HEK293 (cell line): ENCODE results near the gene THBS2.

Experiments used
- CTCF ChIA-PET: fragments of 350-600 bp; formaldehyde crosslinking; extraction: SDS; loops from one replicate; lab custom pipeline; 2021; ENCODE audit warnings: antibody characterized with exemption; lab: Yijun Ruan, JAX
- POLR2A ChIA-PET: fragments of 300-600 bp; formaldehyde crosslinking; extraction: SDS; loops from one replicate; lab custom pipeline; 2020; ENCODE audit warnings: antibody characterized with exemption, inconsistent platforms; lab: Yijun Ruan, JAX
- H3K27ac ChIP-seq: fragments of 200-500 bp; sonication (Bioruptor generic); 2 replicates; pipeline ENCODE4 v1.5.1; 2014; ENCODE audit warnings: low read depth, low read length, control low read depth, inconsistent platforms; ENCODE audit errors: extremely low read depth
- H3K36me3 ChIP-seq, 2 experiments: fragments of 200-500 bp in 1 of 2; sonication (Bioruptor generic) in 1 of 2; 1 replicate in 1 of 2; 2 replicates in 1 of 2; pipeline ENCODE4 v1.5.1; 2014 to 2017; ENCODE audit warnings: inconsistent platforms in 2 of 2, low read length in 2 of 2; ENCODE audit not compliant: control insufficient read depth in 2 of 2, insufficient read depth in 1 of 2
- H3K4me1 ChIP-seq: fragments of 200-500 bp; sonication (Bioruptor generic); 2 replicates; pipeline ENCODE4 v1.5.1; 2014; ENCODE audit warnings: mild to moderate bottlenecking, low read length, inconsistent platforms; ENCODE audit not compliant: control insufficient read depth, insufficient read depth
- H3K4me3 ChIP-seq: 2 replicates; pipeline ENCODE4 v1.5.1; 2011; ENCODE audit warnings: low read depth, mild to moderate bottlenecking, control low read depth, low read length, moderate library complexity
- H3K9me3 ChIP-seq: fragments of 200-500 bp; sonication (Bioruptor generic); 2 replicates; pipeline ENCODE4 v1.5.1; 2014; ENCODE audit warnings: low read depth, low read length, inconsistent platforms; ENCODE audit not compliant: control insufficient read depth, insufficient read depth
- EGR2 ChIP-seq: fragments of 450-650 bp; formaldehyde crosslinking; IDR thresholded peaks from 2 replicates; pipeline ENCODE4 v1.5.1; 2016; ENCODE audit warnings: low read depth, missing biosample characterization, missing genetic modification characterization
- HOXC10 ChIP-seq: sonication (generic); formaldehyde crosslinking; IDR thresholded peaks from 2 replicates; pipeline ENCODE4 v1.8.1; 2023; ENCODE audit warnings: mild to moderate bottlenecking, missing genetic modification reagents
- KLF8 ChIP-seq: fragments of 450-650 bp; formaldehyde crosslinking; IDR thresholded peaks from 2 replicates; pipeline ENCODE4 v1.5.1; 2016; ENCODE audit warnings: missing biosample characterization, missing genetic modification characterization
- MEIS1 ChIP-seq: sonication (generic); formaldehyde crosslinking; IDR thresholded peaks from 2 replicates; pipeline ENCODE4 v1.8.1; 2022; ENCODE audit warnings: missing genetic modification reagents, mild to moderate bottlenecking, borderline replicate concordance
- RBAK ChIP-seq: fragments of 450-650 bp; formaldehyde crosslinking; IDR thresholded peaks from 2 replicates; pipeline ENCODE4 v1.5.1; 2016; ENCODE audit warnings: missing biosample characterization, missing genetic modification characterization
- ZBTB1 ChIP-seq: fragments of 450-650 bp; formaldehyde crosslinking; IDR thresholded peaks from 2 replicates; pipeline ENCODE4 v1.5.1; 2016; ENCODE audit warnings: missing biosample characterization, missing genetic modification characterization
- ZBTB17 ChIP-seq: fragments of 450-650 bp; formaldehyde crosslinking; IDR thresholded peaks from 2 replicates; pipeline ENCODE4 v1.5.1; 2016; ENCODE audit warnings: missing biosample characterization, missing genetic modification characterization
- ZEB2 ChIP-seq: fragments of 450-650 bp; formaldehyde crosslinking; IDR thresholded peaks from 2 replicates; pipeline ENCODE4 v1.5.1; 2016; ENCODE audit warnings: missing biosample characterization, missing genetic modification characterization
- ZNF132 ChIP-seq: fragments of 450-650 bp; formaldehyde crosslinking; IDR thresholded peaks from 2 replicates; pipeline ENCODE4 v1.5.1; 2017; ENCODE audit warnings: missing biosample characterization, missing genetic modification characterization, borderline replicate concordance
- ZNF133 ChIP-seq: fragments of 450-650 bp; formaldehyde crosslinking; IDR thresholded peaks from 2 replicates; pipeline ENCODE4 v1.5.1; 2016; ENCODE audit warnings: missing biosample characterization, missing genetic modification characterization
- ZNF174 ChIP-seq: fragments of 450-650 bp; formaldehyde crosslinking; IDR thresholded peaks from 2 replicates; pipeline ENCODE4 v1.5.0; 2017; ENCODE audit warnings: missing biosample characterization, mild to moderate bottlenecking, missing genetic modification characterization
- ZNF292 ChIP-seq: fragments of 450-650 bp; formaldehyde crosslinking; IDR thresholded peaks from 2 replicates; pipeline ENCODE4 v1.5.1; 2016; ENCODE audit warnings: low read depth, missing biosample characterization, missing genetic modification characterization, borderline replicate concordance
- ZNF302 ChIP-seq: fragments of 450-650 bp; formaldehyde crosslinking; IDR thresholded peaks from 2 replicates; pipeline ENCODE4 v1.5.1; 2016; ENCODE audit warnings: missing biosample characterization, missing genetic modification characterization, low read depth
- ZNF366 ChIP-seq: fragments of 450-650 bp; formaldehyde crosslinking; conservative IDR thresholded peaks from 2 replicates; pipeline ENCODE4 v1.5.1; 2016; ENCODE audit warnings: missing biosample characterization, missing genetic modification characterization
- ZNF416 ChIP-seq: fragments of 450-650 bp; formaldehyde crosslinking; IDR thresholded peaks from 2 replicates; pipeline ENCODE4 v1.5.1; 2016; ENCODE audit warnings: missing biosample characterization, missing genetic modification characterization
- ZNF433 ChIP-seq: fragments of 450-650 bp; formaldehyde crosslinking; IDR thresholded peaks from 2 replicates; pipeline ENCODE4 v1.5.1; 2016; ENCODE audit warnings: missing biosample characterization, missing genetic modification characterization, low read depth
- ZNF529 ChIP-seq: fragments of 450-650 bp; formaldehyde crosslinking; IDR thresholded peaks from 2 replicates; pipeline ENCODE4 v1.5.1; 2017; ENCODE audit warnings: missing genetic modification characterization, missing biosample characterization; ENCODE audit not compliant: insufficient replicate concordance
- ZNF548 ChIP-seq: fragments of 450-650 bp; formaldehyde crosslinking; IDR thresholded peaks from 2 replicates; pipeline ENCODE4 v1.5.1; 2016; ENCODE audit warnings: missing biosample characterization, missing genetic modification characterization
- ZNF555 ChIP-seq: fragments of 450-650 bp; formaldehyde crosslinking; conservative IDR thresholded peaks from 2 replicates; pipeline ENCODE4 v1.5.1; 2017; ENCODE audit warnings: missing biosample characterization, mild to moderate bottlenecking, missing genetic modification characterization, inconsistent platforms
- ZNF585B ChIP-seq: fragments of 450-650 bp; formaldehyde crosslinking; IDR thresholded peaks from 2 replicates; pipeline ENCODE4 v1.5.1; 2016; ENCODE audit warnings: missing biosample characterization, missing genetic modification characterization
- ZNF664 ChIP-seq: fragments of 450-650 bp; formaldehyde crosslinking; IDR thresholded peaks from 2 replicates; pipeline ENCODE4 v1.5.1; 2016; ENCODE audit warnings: missing biosample characterization, missing genetic modification characterization
- TF ChIP-seq, protein P1 (sequence below): fragments of 450-650 bp; formaldehyde crosslinking; IDR thresholded peaks from 2 replicates; pipeline ENCODE4 v1.5.1; 2016; ENCODE audit warnings: missing biosample characterization, missing genetic modification characterization, low read depth
- TF ChIP-seq, protein P2 (sequence below): fragments of 450-650 bp; formaldehyde crosslinking; IDR thresholded peaks from 2 replicates; pipeline ENCODE4 v1.5.0; 2017; ENCODE audit warnings: missing biosample characterization, missing genetic modification characterization, borderline replicate concordance
- TF ChIP-seq, protein P3 (sequence below): fragments of 450-650 bp; formaldehyde crosslinking; IDR thresholded peaks from 2 replicates; pipeline ENCODE4 v1.5.1; 2016; ENCODE audit warnings: missing biosample characterization, missing genetic modification characterization

THBS2 gene

DNA sequence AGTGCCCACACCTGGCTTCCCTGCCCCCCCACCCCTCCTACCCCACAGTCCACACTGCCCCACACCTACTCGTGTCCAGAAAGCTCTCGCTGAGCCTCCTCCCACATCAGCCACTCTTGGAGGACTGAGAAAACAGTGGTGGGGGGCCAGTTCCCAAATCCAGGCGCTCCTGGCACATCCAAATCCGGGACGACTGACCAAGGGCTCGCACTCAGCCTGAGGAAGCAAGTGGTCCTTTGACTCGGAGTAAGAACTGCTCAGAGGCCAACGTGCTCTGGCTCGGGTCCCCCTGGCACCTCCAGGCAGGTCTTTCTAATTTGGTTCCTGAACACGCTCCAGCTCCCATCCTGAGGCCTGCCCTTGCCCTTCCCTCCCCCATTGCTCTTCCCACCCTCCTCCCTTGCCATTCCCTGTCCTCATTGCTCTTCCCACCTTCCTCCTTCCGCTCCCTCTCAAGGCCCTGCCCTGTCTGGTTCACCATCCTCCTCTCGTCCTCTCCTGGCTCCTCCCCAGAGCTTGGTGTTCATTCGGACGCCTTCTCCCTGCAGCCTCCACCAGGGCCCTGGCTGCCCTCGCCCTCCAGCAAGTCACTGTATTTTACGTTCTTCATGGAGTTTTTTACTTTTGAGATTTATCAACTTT lies 83.6 kb downstream of the THBS2 start (continued):
- TF ChIP-seq ZNF174, result no peak
- no peak for TF ChIP-seq ZNF529 (tag by site-specific recombination)
- TF ChIP-seq ZNF664 (tag by site-specific recombination), result no peak
- TF ChIP-seq KLF8 (tag by site-specific recombination), result no peak
- TF ChIP-seq, protein P1, sequence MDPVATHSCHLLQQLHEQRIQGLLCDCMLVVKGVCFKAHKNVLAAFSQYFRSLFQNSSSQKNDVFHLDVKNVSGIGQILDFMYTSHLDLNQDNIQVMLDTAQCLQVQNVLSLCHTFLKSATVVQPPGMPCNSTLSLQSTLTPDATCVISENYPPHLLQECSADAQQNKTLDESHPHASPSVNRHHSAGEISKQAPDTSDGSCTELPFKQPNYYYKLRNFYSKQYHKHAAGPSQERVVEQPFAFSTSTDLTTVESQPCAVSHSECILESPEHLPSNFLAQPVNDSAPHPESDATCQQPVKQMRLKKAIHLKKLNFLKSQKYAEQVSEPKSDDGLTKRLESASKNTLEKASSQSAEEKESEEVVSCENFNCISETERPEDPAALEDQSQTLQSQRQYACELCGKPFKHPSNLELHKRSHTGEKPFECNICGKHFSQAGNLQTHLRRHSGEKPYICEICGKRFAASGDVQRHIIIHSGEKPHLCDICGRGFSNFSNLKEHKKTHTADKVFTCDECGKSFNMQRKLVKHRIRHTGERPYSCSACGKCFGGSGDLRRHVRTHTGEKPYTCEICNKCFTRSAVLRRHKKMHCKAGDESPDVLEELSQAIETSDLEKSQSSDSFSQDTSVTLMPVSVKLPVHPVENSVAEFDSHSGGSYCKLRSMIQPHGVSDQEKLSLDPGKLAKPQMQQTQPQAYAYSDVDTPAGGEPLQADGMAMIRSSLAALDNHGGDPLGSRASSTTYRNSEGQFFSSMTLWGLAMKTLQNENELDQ (tag by site-specific recombination), result no peak

DNA sequence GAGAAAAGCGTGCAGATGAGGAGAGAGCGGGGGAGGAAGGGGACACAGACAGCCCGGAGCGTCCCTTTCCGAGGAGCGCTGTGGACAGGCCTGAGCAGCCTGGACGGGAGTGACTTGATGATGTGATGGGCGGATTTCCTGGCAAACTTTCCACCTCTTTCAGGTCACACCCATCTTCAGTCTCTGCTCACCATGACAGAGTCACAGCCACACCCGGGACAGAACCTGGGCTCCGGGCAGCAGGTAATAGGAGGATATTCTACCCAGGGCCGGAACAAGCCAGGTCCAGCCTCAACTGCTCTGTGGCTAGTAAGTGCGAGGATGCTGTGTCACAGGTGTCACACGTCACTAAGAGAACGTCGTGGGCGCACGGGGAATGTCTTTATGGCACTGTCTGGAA lies 84.3 kb downstream of the THBS2 start:
- no peak overlapping the region for H3K4me3 ChIP-seq
- TF ChIP-seq ZNF416 (no peak), ZNF302 (tag by site-specific recombination) (no peak), ZNF132 (tag by site-specific recombination) (no peak), ZNF548 (no peak), ZEB2 (tag by site-specific recombination) (no peak), ZNF133 (tag by site-specific recombination) (no peak), ZBTB17 (tag by site-specific recombination) (no peak), ZNF585B (no peak)
- TF ChIP-seq, protein P2, sequence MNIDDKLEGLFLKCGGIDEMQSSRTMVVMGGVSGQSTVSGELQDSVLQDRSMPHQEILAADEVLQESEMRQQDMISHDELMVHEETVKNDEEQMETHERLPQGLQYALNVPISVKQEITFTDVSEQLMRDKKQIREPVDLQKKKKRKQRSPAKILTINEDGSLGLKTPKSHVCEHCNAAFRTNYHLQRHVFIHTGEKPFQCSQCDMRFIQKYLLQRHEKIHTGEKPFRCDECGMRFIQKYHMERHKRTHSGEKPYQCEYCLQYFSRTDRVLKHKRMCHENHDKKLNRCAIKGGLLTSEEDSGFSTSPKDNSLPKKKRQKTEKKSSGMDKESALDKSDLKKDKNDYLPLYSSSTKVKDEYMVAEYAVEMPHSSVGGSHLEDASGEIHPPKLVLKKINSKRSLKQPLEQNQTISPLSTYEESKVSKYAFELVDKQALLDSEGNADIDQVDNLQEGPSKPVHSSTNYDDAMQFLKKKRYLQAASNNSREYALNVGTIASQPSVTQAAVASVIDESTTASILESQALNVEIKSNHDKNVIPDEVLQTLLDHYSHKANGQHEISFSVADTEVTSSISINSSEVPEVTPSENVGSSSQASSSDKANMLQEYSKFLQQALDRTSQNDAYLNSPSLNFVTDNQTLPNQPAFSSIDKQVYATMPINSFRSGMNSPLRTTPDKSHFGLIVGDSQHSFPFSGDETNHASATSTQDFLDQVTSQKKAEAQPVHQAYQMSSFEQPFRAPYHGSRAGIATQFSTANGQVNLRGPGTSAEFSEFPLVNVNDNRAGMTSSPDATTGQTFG, result no peak
- TF ChIP-seq, protein P3, sequence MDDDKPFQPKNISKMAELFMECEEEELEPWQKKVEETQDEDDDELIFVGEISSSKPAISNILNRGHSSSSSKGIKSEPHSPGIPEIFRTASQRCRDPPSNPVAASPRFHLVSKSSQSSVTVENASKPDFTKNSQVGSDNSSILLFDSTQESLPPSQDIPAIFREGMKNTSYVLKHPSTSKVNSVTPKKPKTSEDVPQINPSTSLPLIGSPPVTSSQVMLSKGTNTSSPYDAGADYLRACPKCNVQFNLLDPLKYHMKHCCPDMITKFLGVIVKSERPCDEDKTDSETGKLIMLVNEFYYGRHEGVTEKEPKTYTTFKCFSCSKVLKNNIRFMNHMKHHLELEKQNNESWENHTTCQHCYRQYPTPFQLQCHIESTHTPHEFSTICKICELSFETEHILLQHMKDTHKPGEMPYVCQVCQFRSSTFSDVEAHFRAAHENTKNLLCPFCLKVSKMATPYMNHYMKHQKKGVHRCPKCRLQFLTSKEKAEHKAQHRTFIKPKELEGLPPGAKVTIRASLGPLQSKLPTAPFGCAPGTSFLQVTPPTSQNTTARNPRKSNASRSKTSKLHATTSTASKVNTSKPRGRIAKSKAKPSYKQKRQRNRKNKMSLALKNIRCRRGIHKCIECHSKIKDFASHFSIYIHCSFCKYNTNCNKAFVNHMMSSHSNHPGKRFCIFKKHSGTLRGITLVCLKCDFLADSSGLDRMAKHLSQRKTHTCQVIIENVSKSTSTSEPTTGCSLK (tag by site-specific recombination), result no peak
- H3K36me3 ChIP-seq, result no peaks in the 10 kb centered on the region
- H3K4me1 ChIP-seq, result no peaks in the 10 kb centered on the region
- CTCF ChIA-PET, result interaction anchor here (0.7 kb wide), 1 partner anchor 18 kb away, joined by 3 read pairs; no protein-coding TSS in a partner anchor
- no peak overlapping the region for H3K27ac ChIP-seq
- POLR2A ChIA-PET, result no interaction called here
- no peaks in the 10 kb centered on the region for H3K9me3 ChIP-seq

DNA sequence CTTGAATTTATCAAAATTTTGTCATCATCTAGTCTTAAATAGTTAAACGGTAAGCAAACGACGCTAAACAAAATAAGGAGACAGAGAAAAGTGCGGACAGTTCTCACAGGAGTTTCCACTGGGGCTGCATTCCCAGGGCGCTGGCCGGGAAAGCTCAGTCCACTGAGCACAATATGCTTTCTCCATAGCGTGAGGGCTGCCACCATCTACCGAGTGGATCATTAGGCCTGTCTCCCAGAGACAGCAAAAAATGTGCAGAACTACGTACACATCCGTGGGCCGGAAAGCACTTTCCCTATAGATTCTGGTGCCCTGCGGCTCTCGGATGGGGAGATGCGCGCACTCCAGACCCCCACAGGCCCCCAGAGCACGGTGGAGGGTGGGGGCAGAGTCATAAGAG lies 84.9 kb downstream of the THBS2 start:
- POLR2A ChIA-PET, result no interaction called here
- TF ChIP-seq ZNF366 (tag by site-specific recombination) (no peak), RBAK (no peak), EGR2 (no peak), ZNF555 (tag by site-specific recombination) (no peak), ZNF292 (tag by site-specific recombination) (no peak), ZNF433 (no peak), MEIS1 (CRISPR knock-in tag) (no peak), HOXC10 (no peak), ZBTB1 (tag by site-specific recombination) (no peak)
- Histone ChIP-seq H3K4me3 (no peak overlapping the region), H3K4me1 (no peaks in the 10 kb centered on the region), H3K27ac (no peak overlapping the region), H3K36me3 (no peaks in the 10 kb centered on the region), H3K9me3 (no peaks in the 10 kb centered on the region)
- CTCF ChIA-PET, result no interaction called here
